Astrocyte (in vitro differentiated cells and primary cell): ENCODE measurements around the gene RBPMS2. TPM values are rescaled to one million over a fixed set of nuclear protein-coding genes. Genes with fewer than 3 reads are reported as not detected.

Experiments used
- DNase-seq: peaks from one replicate; pipeline ENCODE4 v3.0.0-alpha.2; 2010; ENCODE audit warnings: low read depth
- FAIRE-seq: peaks from 2 replicates; lab custom pipeline; 2011; peaks lifted over from hg19 to GRCh38; lab: Jason Lieb, UNC
- H2AFZ ChIP-seq: 2 replicates; pipeline ENCODE4 v1.6.0; 2012; ENCODE audit warnings: low read depth, low read length, inconsistent platforms
- H3K27ac ChIP-seq: 2 replicates; pipeline ENCODE4 v1.5.1; 2011; ENCODE audit warnings: low read depth, low read length, inconsistent platforms
- H3K27me3 ChIP-seq: 2 replicates; pipeline ENCODE4 v1.6.0; 2011; ENCODE audit warnings: low read length, inconsistent platforms; ENCODE audit not compliant: insufficient read depth
- H3K36me3 ChIP-seq: 2 replicates; pipeline ENCODE4 v1.5.1; 2011; ENCODE audit warnings: low read length, inconsistent platforms; ENCODE audit not compliant: insufficient read depth
- H3K4me1 ChIP-seq: 2 replicates; pipeline ENCODE4 v1.5.1; 2011; ENCODE audit warnings: low read length, inconsistent platforms; ENCODE audit not compliant: insufficient read depth
- H3K4me2 ChIP-seq: 2 replicates; pipeline ENCODE4 v1.6.0; 2012; ENCODE audit warnings: low read length, inconsistent platforms
- H3K4me3 ChIP-seq: 2 replicates; pipeline ENCODE4 v1.5.1; 2011; ENCODE audit warnings: low read depth, mild to moderate bottlenecking, low read length, inconsistent platforms; ENCODE audit not compliant: insufficient read depth
- H3K79me2 ChIP-seq: 2 replicates; pipeline ENCODE4 v1.6.0; 2012; ENCODE audit warnings: mild to moderate bottlenecking, low read length, inconsistent platforms; ENCODE audit not compliant: insufficient read depth
- H3K9ac ChIP-seq: 2 replicates; pipeline ENCODE4 v1.6.0; 2012; ENCODE audit warnings: mild to moderate bottlenecking, low read length, inconsistent platforms
- H3K9me3 ChIP-seq: 2 replicates; pipeline ENCODE4 v1.5.1; 2012; ENCODE audit warnings: low read depth, mild to moderate bottlenecking, low read length, inconsistent platforms; ENCODE audit not compliant: insufficient read depth
- H4K20me1 ChIP-seq: 2 replicates; pipeline ENCODE4 v1.6.0; 2012; ENCODE audit warnings: low read length, inconsistent platforms; ENCODE audit not compliant: insufficient read depth
- H3K27ac Mint-ChIP-seq: one replicate; pipeline ENCODE4 v1.8.0; 2021; ENCODE audit warnings: mild to moderate bottlenecking, mixed read lengths; ENCODE audit not compliant: unreplicated experiment
- H3K27me3 Mint-ChIP-seq: one replicate; pipeline ENCODE4 v1.8.0; 2021; ENCODE audit warnings: low read depth, mixed read lengths; ENCODE audit not compliant: unreplicated experiment
- H3K36me3 Mint-ChIP-seq: one replicate; pipeline ENCODE4 v1.8.0; 2021; ENCODE audit warnings: low read depth, mixed read lengths; ENCODE audit not compliant: unreplicated experiment
- H3K4me1 Mint-ChIP-seq: one replicate; pipeline ENCODE4 v1.8.0; 2021; ENCODE audit warnings: low read depth, mixed read lengths; ENCODE audit not compliant: unreplicated experiment
- H3K4me3 Mint-ChIP-seq: one replicate; pipeline ENCODE4 v1.8.0; 2021; ENCODE audit warnings: mild to moderate bottlenecking, moderate library complexity, mixed read lengths; ENCODE audit not compliant: unreplicated experiment
- H3K9me3 Mint-ChIP-seq: one replicate; pipeline ENCODE4 v1.8.0; 2021; ENCODE audit warnings: mild to moderate bottlenecking, mixed read lengths; ENCODE audit not compliant: unreplicated experiment
- CTCF ChIP-seq: IDR thresholded peaks from 2 replicates; pipeline ENCODE4 v1.5.1; 2011; ENCODE audit warnings: low read depth, mild to moderate bottlenecking, inconsistent platforms, low read length, moderate library complexity; ENCODE audit not compliant: insufficient read depth
- EZH2 ChIP-seq: IDR thresholded peaks from 2 replicates; pipeline ENCODE4 v1.6.1; 2012; ENCODE audit warnings: mild to moderate bottlenecking, low read length, inconsistent platforms; ENCODE audit not compliant: insufficient read depth
- total RNA-seq: library from RNA; stranded (reverse); gene quantifications from 2 replicates; pipeline ENCODE4 v1.2.1, GENCODE V29; 2021

The RBPMS2 gene
- total RNA-seq, 1 donor from 2014 or later: 10.6 TPM

GRCh38 chr15:64746921-64747320 is 28.5 kb downstream of the RBPMS2 start:
- H3K9me3 ChIP-seq: no peaks in the 10 kb centered on the region
- H2AFZ ChIP-seq: no peak overlapping the region
- no peak for TF ChIP-seq EZH2
- no peak for TF ChIP-seq CTCF
- H4K20me1 ChIP-seq: no peaks in the 10 kb centered on the region
- H3K4me1 ChIP-seq: peaks cover 12% of the 10 kb centered on the region
- peaks cover 6% of the 10 kb centered on the region for H3K27me3 Mint-ChIP-seq
- no peaks in the 10 kb centered on the region for H3K27me3 ChIP-seq
- no peak overlapping the region for H3K4me3 ChIP-seq
- peaks cover 2% of the 10 kb centered on the region for H3K36me3 Mint-ChIP-seq
- H3K4me3 Mint-ChIP-seq: no peak overlapping the region
- no peaks in the 10 kb centered on the region for H3K9me3 Mint-ChIP-seq
- no peak overlapping the region for H3K4me2 ChIP-seq
- H3K9ac ChIP-seq: no peak overlapping the region
- H3K79me2 ChIP-seq: no peaks in the 10 kb centered on the region
- no peak overlapping the region for H3K27ac ChIP-seq
- no peak overlapping the region for H3K27ac Mint-ChIP-seq
- H3K36me3 ChIP-seq: no peaks in the 10 kb centered on the region
- FAIRE-seq: no peak
- H3K4me1 Mint-ChIP-seq: peaks cover 23% of the 10 kb centered on the region
- DNase-seq: no peak

GRCh38 chr15:64746356-64746755 is 29.0 kb downstream of the RBPMS2 start:
- no peak overlapping the region for H3K9ac ChIP-seq
- no peaks in the 10 kb centered on the region for H3K9me3 Mint-ChIP-seq
- H2AFZ ChIP-seq: no peak overlapping the region
- peaks cover 6% of the 10 kb centered on the region for H3K27me3 Mint-ChIP-seq
- no peaks in the 10 kb centered on the region for H3K9me3 ChIP-seq
- no peak for DNase-seq
- peaks cover 12% of the 10 kb centered on the region for H3K4me1 ChIP-seq
- no peak overlapping the region for H3K4me3 ChIP-seq
- no peak for TF ChIP-seq EZH2
- TF ChIP-seq CTCF: no peak
- H3K27ac Mint-ChIP-seq: no peak overlapping the region
- no peak for FAIRE-seq
- peaks cover 23% of the 10 kb centered on the region for H3K4me1 Mint-ChIP-seq
- no peak overlapping the region for H3K27ac ChIP-seq
- no peaks in the 10 kb centered on the region for H3K36me3 ChIP-seq
- no peaks in the 10 kb centered on the region for H3K27me3 ChIP-seq
- H3K4me2 ChIP-seq: no peak overlapping the region
- H4K20me1 ChIP-seq: no peaks in the 10 kb centered on the region
- H3K79me2 ChIP-seq: no peaks in the 10 kb centered on the region
- no peak overlapping the region for H3K4me3 Mint-ChIP-seq
- peaks cover 4% of the 10 kb centered on the region for H3K36me3 Mint-ChIP-seq

GRCh38 chr15:64743691-64744090 is 31.7 kb downstream of the RBPMS2 start:
- no peaks in the 10 kb centered on the region for H3K4me1 ChIP-seq
- no peaks in the 10 kb centered on the region for H3K27me3 ChIP-seq
- H3K27ac ChIP-seq: no peak overlapping the region
- peaks cover 11% of the 10 kb centered on the region for H3K4me1 Mint-ChIP-seq
- no peak overlapping the region for H3K4me3 Mint-ChIP-seq
- no peak for DNase-seq
- no peaks in the 10 kb centered on the region for H3K36me3 ChIP-seq
- no peak overlapping the region for H3K4me2 ChIP-seq
- FAIRE-seq: no peak
- no peak overlapping the region for H2AFZ ChIP-seq
- H3K27ac Mint-ChIP-seq: no peak overlapping the region
- no peak for TF ChIP-seq EZH2
- TF ChIP-seq CTCF: no peak
- no peaks in the 10 kb centered on the region for H3K9me3 ChIP-seq
- peaks cover 5% of the 10 kb centered on the region for H3K36me3 Mint-ChIP-seq
- no peaks in the 10 kb centered on the region for H3K79me2 ChIP-seq
- H3K9ac ChIP-seq: no peak overlapping the region
- H3K9me3 Mint-ChIP-seq: no peaks in the 10 kb centered on the region
- no peaks in the 10 kb centered on the region for H4K20me1 ChIP-seq
- peaks cover 8% of the 10 kb centered on the region for H3K27me3 Mint-ChIP-seq
- H3K4me3 ChIP-seq: no peak overlapping the region
